SK-N-SH (cell line): ENCODE data around the gene GEMIN8. TPM values are rescaled to one million over a fixed set of nuclear protein-coding genes. Genes with fewer than 3 reads are reported as not detected.

Source experiments
- CTCF ChIA-PET: fragments of 300-600, 350-600 bp; formaldehyde crosslinking; extraction: SDS; loops from one replicate; lab custom pipeline; 2021; lab: Yijun Ruan, JAX
- POLR2A ChIA-PET: fragments of 350-600 bp; sonication (Branson Sonifier 250); formaldehyde crosslinking; extraction: SDS; loops from one replicate; lab custom pipeline; 2020; ENCODE audit warnings: antibody characterized with exemption, inconsistent platforms; lab: Yijun Ruan, JAX
- DNase-seq: peaks from one replicate; pipeline ENCODE4 v3.0.0; 2012
- H2AFZ ChIP-seq: fragments of 200-600 bp; sonication (generic); 2 replicates; pipeline ENCODE4 v1.8.1; 2016; ENCODE audit warnings: antibody characterized with exemption, mild to moderate bottlenecking, low read depth
- H3F3A ChIP-seq: fragments of 200-600 bp; sonication (generic); replicated peaks from 2 replicates; pipeline ENCODE3; 2016; ENCODE audit warnings: antibody characterized with exemption, mild to moderate bottlenecking; ENCODE audit not compliant: insufficient read depth
- H3K27ac ChIP-seq, 2 experiments: fragments of 200-500 bp in 1 of 2; fragments of 200-600 bp in 1 of 2; sonication (Bioruptor generic) in 1 of 2; sonication (generic), shearing (Covaris generic) in 1 of 2; 2 replicates each; pipeline versions ENCODE4 v1.5.1 to v1.6.1; 2014 to 2016; ENCODE audit warnings: low read depth in 2 of 2, inconsistent platforms in 1 of 2, low read length in 1 of 2, mild to moderate bottlenecking in 1 of 2, mixed read lengths in 1 of 2
- H3K27me3 ChIP-seq: fragments of 200-600 bp; sonication (generic), shearing (Covaris generic); 2 replicates; pipeline ENCODE4 v1.6.1; 2016; ENCODE audit warnings: mixed run types; ENCODE audit not compliant: insufficient read depth
- H3K36me3 ChIP-seq, 2 experiments: fragments of 200-500 bp in 1 of 2; fragments of 200-600 bp in 1 of 2; sonication (Bioruptor generic) in 1 of 2; sonication (generic) in 1 of 2; replicated peaks in 1 of 2; 2 replicates each; pipeline versions ENCODE3 to v1.5.1; 2014 to 2016; ENCODE audit warnings: low read length in 1 of 2, mild to moderate bottlenecking in 1 of 2; ENCODE audit not compliant: insufficient read depth in 2 of 2, control insufficient read depth in 1 of 2
- H3K4me1 ChIP-seq, 2 experiments: fragments of 200-500 bp in 1 of 2; fragments of 200-600 bp in 1 of 2; sonication (Bioruptor generic) in 1 of 2; sonication (generic), shearing (Covaris generic) in 1 of 2; 2 replicates each; pipeline versions ENCODE4 v1.5.1 to v1.6.1; 2014 to 2016; ENCODE audit warnings: low read depth in 1 of 2, low read length in 1 of 2, mixed run types in 1 of 2; ENCODE audit not compliant: insufficient read depth in 2 of 2, control insufficient read depth in 1 of 2
- H3K4me2 ChIP-seq: fragments of 200-600 bp; sonication (generic), shearing (Covaris generic); 2 replicates; pipeline ENCODE4 v1.6.1; 2017; ENCODE audit warnings: mixed run types
- H3K4me3 ChIP-seq, 2 experiments: fragments of 200-500 bp in 1 of 2; fragments of 200-600 bp in 1 of 2; sonication (Bioruptor generic) in 1 of 2; sonication (generic), shearing (Covaris generic) in 1 of 2; 2 replicates each; pipeline versions ENCODE4 v1.5.1 to v1.8.1; 2014 to 2016; ENCODE audit warnings: low read depth in 2 of 2, inconsistent platforms in 1 of 2, low read length in 1 of 2, mild to moderate bottlenecking in 1 of 2, mixed read lengths in 1 of 2, moderate library complexity in 1 of 2
- H3K79me2 ChIP-seq: fragments of 200-600 bp; sonication (generic); 2 replicates; pipeline ENCODE4 v1.8.1; 2017; ENCODE audit warnings: mild to moderate bottlenecking; ENCODE audit not compliant: insufficient read depth
- H3K9ac ChIP-seq: fragments of 200-600 bp; sonication (generic); 2 replicates; pipeline ENCODE4 v1.6.1; 2017; ENCODE audit warnings: mixed run types
- H3K9me2 ChIP-seq: fragments of 200-600 bp; sonication (generic); 2 replicates; pipeline ENCODE4 v1.6.1; 2017; ENCODE audit warnings: mixed run types
- H3K9me3 ChIP-seq: fragments of 200-600 bp; sonication (generic); 2 replicates; pipeline ENCODE4 v1.6.1; 2017; ENCODE audit warnings: mixed run types, mild to moderate bottlenecking, moderate library complexity
- H4K20me1 ChIP-seq: fragments of 200-600 bp; sonication (generic); 2 replicates; pipeline ENCODE4 v1.6.1; 2017; ENCODE audit warnings: mild to moderate bottlenecking, mixed run types; ENCODE audit not compliant: insufficient read depth
- MAX ChIP-seq: IDR thresholded peaks from 2 replicates; pipeline ENCODE4 v1.4.0; 2012; ENCODE audit warnings: low read depth
- POLR2AphosphoS5 ChIP-seq: IDR thresholded peaks from 2 replicates; pipeline ENCODE4 v1.6.1; 2012; ENCODE audit warnings: low read depth, low read length
- REST ChIP-seq: IDR thresholded peaks from 2 replicates; pipeline ENCODE4 v1.6.1; 2012; ENCODE audit warnings: mild to moderate bottlenecking, low read depth, low read length, moderate library complexity
- RFX5 ChIP-seq: IDR thresholded peaks from 2 replicates; pipeline ENCODE4 v1.6.1; 2012; ENCODE audit warnings: mild to moderate bottlenecking, improper control_type of control experiment, low read length
- SMC3 ChIP-seq: IDR thresholded peaks from 2 replicates; pipeline ENCODE4 v1.6.1; 2012; ENCODE audit warnings: low read depth, low read length, improper control_type of control experiment
- TAF1 ChIP-seq: IDR thresholded peaks from 2 replicates; pipeline ENCODE4 v1.6.1; 2012; ENCODE audit warnings: low read depth, mild to moderate bottlenecking, low read length, moderate library complexity, borderline replicate concordance
- ZBTB33 ChIP-seq: IDR thresholded peaks from 2 replicates; pipeline ENCODE4 v1.4.0; 2012; ENCODE audit warnings: low read depth, borderline replicate concordance
- WGBS: methylation state at CpG from one replicate; pipeline ENCODE4 v1.1.6; 2017; ENCODE audit warnings: low lambda C conversion rate; 5-methylcytosine and 5-hydroxymethylcytosine counted together
- polyA plus RNA-seq, 3 experiments: library from polyadenylated mRNA; depleted of rRNA; stranded (reverse); fragments of >200 nt; gene quantifications; 2 replicates each; pipeline ENCODE4 v1.2.3, GENCODE V29; 2012

GEMIN8 gene
- polyA plus RNA-seq, 1 of the 3 experiments (the other 2 are of a cell fraction): 69.8 TPM

GRCh38 chrX:13990126-13990800 lies 39.4 kb downstream of the GEMIN8 start:
- no peaks in the 10 kb centered on the region for H3K36me3 ChIP-seq
- DNase-seq: no peak
- H3F3A ChIP-seq: no peaks in the 10 kb centered on the region
- no peak overlapping the region for H3K9ac ChIP-seq
- ChIA-PET POLR2A (no interaction called here), CTCF (no interaction called here)
- H3K4me1 ChIP-seq: no peaks in the 10 kb centered on the region
- H3K27me3 ChIP-seq: no peaks in the 10 kb centered on the region
- no peak overlapping the region for H2AFZ ChIP-seq
- no peak for TF ChIP-seq REST
- no peak for TF ChIP-seq TAF1
- no peaks in the 10 kb centered on the region for H3K9me2 ChIP-seq
- H3K79me2 ChIP-seq: no peaks in the 10 kb centered on the region
- H3K4me3 ChIP-seq: no peak overlapping the region
- no peaks in the 10 kb centered on the region for H4K20me1 ChIP-seq
- WGBS: 41% methylated on average over 3 of the region's 3 CpGs
- H3K9me3 ChIP-seq: no peaks in the 10 kb centered on the region
- H3K27ac ChIP-seq: no peak overlapping the region
- H3K4me2 ChIP-seq: no peak overlapping the region

GRCh38 chrX:13985697-13986435 lies 43.8 kb downstream of the GEMIN8 start:
- TF ChIP-seq SMC3 (no peak), MAX (no peak), ZBTB33 (no peak), POLR2AphosphoS5 (no peak), RFX5 (no peak)
- ChIA-PET CTCF (no interaction called here), POLR2A (no interaction called here)
- no peak overlapping the region for H3K9ac ChIP-seq
- no peaks in the 10 kb centered on the region for H3K27me3 ChIP-seq
- H4K20me1 ChIP-seq: no peaks in the 10 kb centered on the region
- 19% methylated on average over 1 of the region's 1 CpG for WGBS
- H3K4me3 ChIP-seq: no peak overlapping the region
- no peak overlapping the region for H3K27ac ChIP-seq
- no peaks in the 10 kb centered on the region for H3K36me3 ChIP-seq
- no peaks in the 10 kb centered on the region for H3K9me3 ChIP-seq
- H2AFZ ChIP-seq: no peak overlapping the region
- H3K79me2 ChIP-seq: no peaks in the 10 kb centered on the region
- H3F3A ChIP-seq: no peaks in the 10 kb centered on the region
- H3K9me2 ChIP-seq: no peaks in the 10 kb centered on the region
- H3K4me2 ChIP-seq: no peak overlapping the region
- no peaks in the 10 kb centered on the region for H3K4me1 ChIP-seq
- DNase-seq: no peak
